ENCODE measurements around the gene ALK.

- no peak for TF ChIP-seq POLR2A (IDR thresholded peaks at IDR 0.05)
- no peak for TF ChIP-seq POLR2AphosphoS5 (IDR thresholded peaks at IDR 0.05)
- TF ChIP-seq CTCF (IDR thresholded peaks at IDR 0.05) = no peak
Measured at GRCh38 chr2:29329899-29330298, 591.5 kb downstream of the ALK start.
